ENCODE data around the gene SOX5.

The SOX5 gene

DNA sequence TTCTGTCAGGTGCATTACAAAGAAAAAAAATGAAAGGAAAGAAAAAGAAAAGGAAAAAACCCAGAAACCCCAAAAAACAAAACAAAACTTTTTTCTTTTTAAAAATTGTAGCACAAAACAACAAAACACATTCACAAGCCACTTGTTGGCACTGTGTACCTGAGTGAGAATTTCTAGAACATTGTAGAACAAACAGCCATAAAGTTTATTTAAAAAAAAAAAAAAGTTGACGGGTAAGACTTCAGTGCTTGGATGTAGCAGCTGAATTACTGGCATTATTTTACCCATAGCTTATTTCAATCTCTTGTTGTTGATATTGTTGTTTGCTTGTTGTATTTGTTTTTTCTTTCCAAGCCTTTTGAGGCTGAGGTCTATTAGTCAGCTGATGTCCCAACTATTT, 415.8 kb downstream of the SOX5 start:
- H2BK120ac ChIP-seq (ENCODE audit: insufficient read depth, low read length, poor library complexity), result no peak overlapping the region
- no peak overlapping the region for H3K9ac ChIP-seq (ENCODE audit: low read length)
- no peak overlapping the region for H3K18ac ChIP-seq (ENCODE audit: low read length)
- H2AK5ac ChIP-seq (ENCODE audit: low read length), result no peak overlapping the region
- no peaks in the 10 kb centered on the region for H3K4me1 ChIP-seq (ENCODE audit: control insufficient read depth in 1 of 2, insufficient read depth in 2 of 2, low read length in 2 of 2)
- no peak overlapping the region for H3K27ac ChIP-seq (ENCODE audit: low read depth, low read length)
- H3K23ac ChIP-seq (ENCODE audit: low read length), result no peak overlapping the region
- H3K27me3 ChIP-seq (ENCODE audit: insufficient read depth, low read length), result no peaks in the 10 kb centered on the region
- peaks cover 2 to 4% of the 10 kb centered on the region in 2 experiments for H3K36me3 ChIP-seq (ENCODE audit: control insufficient read depth in 1 of 2, insufficient read depth in 2 of 2, low read length in 2 of 2)
- no peaks in the 10 kb centered on the region for H3K79me2 ChIP-seq (ENCODE audit: control insufficient read depth, insufficient read depth, low read length, poor library complexity)
- no peak overlapping the region for H3K4ac ChIP-seq (ENCODE audit: low read depth, low read length)
- H4K8ac ChIP-seq (ENCODE audit: low read depth, low read length), result no peak overlapping the region
- WGBS (ENCODE audit: extremely low coverage, insufficient coverage, insufficient read length), result no CpG with 5 or more reads among the region's 1 CpG
- no peak overlapping the region for H3K14ac ChIP-seq (ENCODE audit: low read length)
- H2BK12ac ChIP-seq (ENCODE audit: low read length), result no peak overlapping the region
- no peak overlapping the region for H3K4me2 ChIP-seq (ENCODE audit: low read length)
- no peak overlapping the region for H2BK5ac ChIP-seq (ENCODE audit: low read depth, low read length, poor library complexity)
- no peak overlapping the region for H2AFZ ChIP-seq (ENCODE audit: insufficient read depth, low read length, poor library complexity)
- no peak for DNase-seq
- H3K4me3 ChIP-seq (ENCODE audit: low read depth, low read length), result no peak overlapping the region
- H3K79me1 ChIP-seq (ENCODE audit: low read length), result no peaks in the 10 kb centered on the region
- H4K12ac ChIP-seq (ENCODE audit: low read depth, low read length), result no peak overlapping the region
- no peaks in the 10 kb centered on the region for H3K9me3 ChIP-seq (ENCODE audit: insufficient read depth, low read depth, low read length)
- no peak overlapping the region for H4K91ac ChIP-seq (ENCODE audit: low read depth, low read length)

DNA sequence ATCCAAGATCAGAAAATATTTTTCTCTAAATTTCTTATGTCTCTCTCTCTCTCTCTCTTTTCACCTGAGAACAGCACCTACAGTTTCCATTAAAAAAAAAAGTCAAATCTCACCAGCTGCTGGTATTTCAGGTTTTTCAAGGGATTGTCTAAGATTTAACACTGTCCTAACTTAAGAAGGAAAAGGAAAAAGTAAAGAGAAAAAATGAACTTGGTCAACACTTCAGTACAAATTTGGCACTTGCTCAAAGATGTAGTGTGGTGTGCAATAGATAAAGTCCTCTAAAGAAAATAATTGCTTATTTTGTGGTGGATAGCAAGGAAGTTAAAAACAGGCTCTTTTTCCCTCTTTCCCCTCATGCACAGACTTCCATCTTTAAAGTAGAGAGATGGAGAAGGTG, 416.2 kb downstream of the SOX5 start:
- H2AK5ac ChIP-seq (ENCODE audit: low read length), result no peak overlapping the region
- H2AFZ ChIP-seq (ENCODE audit: insufficient read depth, low read length, poor library complexity), result no peak overlapping the region
- peaks cover 2 to 4% of the 10 kb centered on the region in 2 experiments for H3K36me3 ChIP-seq (ENCODE audit: control insufficient read depth in 1 of 2, insufficient read depth in 2 of 2, low read length in 2 of 2)
- no peak overlapping the region for H3K4me2 ChIP-seq (ENCODE audit: low read length)
- no peak overlapping the region for H2BK12ac ChIP-seq (ENCODE audit: low read length)
- H3K9ac ChIP-seq (ENCODE audit: low read length), result no peak overlapping the region
- H3K79me2 ChIP-seq (ENCODE audit: control insufficient read depth, insufficient read depth, low read length, poor library complexity), result no peaks in the 10 kb centered on the region
- H3K18ac ChIP-seq (ENCODE audit: low read length), result no peak overlapping the region
- no peak overlapping the region for H3K27ac ChIP-seq (ENCODE audit: low read depth, low read length)
- H3K4me1 ChIP-seq (ENCODE audit: control insufficient read depth in 1 of 2, insufficient read depth in 2 of 2, low read length in 2 of 2), result no peaks in the 10 kb centered on the region
- H4K8ac ChIP-seq (ENCODE audit: low read depth, low read length), result no peak overlapping the region
- no peak overlapping the region for H2BK120ac ChIP-seq (ENCODE audit: insufficient read depth, low read length, poor library complexity)
- no peak overlapping the region for H2BK5ac ChIP-seq (ENCODE audit: low read depth, low read length, poor library complexity)
- no peak overlapping the region for H3K23ac ChIP-seq (ENCODE audit: low read length)
- H3K9me3 ChIP-seq (ENCODE audit: insufficient read depth, low read depth, low read length), result no peaks in the 10 kb centered on the region
- H4K91ac ChIP-seq (ENCODE audit: low read depth, low read length), result no peak overlapping the region
- H3K4ac ChIP-seq (ENCODE audit: low read depth, low read length), result no peak overlapping the region
- DNase-seq, result no peak
- H4K12ac ChIP-seq (ENCODE audit: low read depth, low read length), result no peak overlapping the region
- no peak overlapping the region for H3K14ac ChIP-seq (ENCODE audit: low read length)
- H3K4me3 ChIP-seq (ENCODE audit: low read depth, low read length), result no peak overlapping the region
- no peaks in the 10 kb centered on the region for H3K79me1 ChIP-seq (ENCODE audit: low read length)
- H3K27me3 ChIP-seq (ENCODE audit: insufficient read depth, low read length), result no peaks in the 10 kb centered on the region

GRCh38 chr12:23528316-23528715, 421.2 kb downstream of the SOX5 start:
- Histone ChIP-seq H3K18ac (ENCODE audit: low read length) (no peak overlapping the region), H2AK5ac (ENCODE audit: low read length) (no peak overlapping the region), H2BK120ac (ENCODE audit: insufficient read depth, low read length, poor library complexity) (no peak overlapping the region), H3K4me2 (ENCODE audit: low read length) (no peak overlapping the region), H3K14ac (ENCODE audit: low read length) (no peak overlapping the region), H3K4me3 (ENCODE audit: low read depth, low read length) (no peak overlapping the region), H3K36me3 (ENCODE audit: control insufficient read depth in 1 of 2, insufficient read depth in 2 of 2, low read length in 2 of 2) (no peaks in the 10 kb centered on the region), H3K79me1 (ENCODE audit: low read length) (no peaks in the 10 kb centered on the region), H3K9me3 (ENCODE audit: insufficient read depth, low read depth, low read length) (no peaks in the 10 kb centered on the region), H3K4me1 (ENCODE audit: control insufficient read depth in 1 of 2, insufficient read depth in 2 of 2, low read length in 2 of 2) (no peaks in the 10 kb centered on the region), H4K12ac (ENCODE audit: low read depth, low read length) (no peak overlapping the region), H3K27me3 (ENCODE audit: insufficient read depth, low read length) (no peaks in the 10 kb centered on the region), H3K9ac (ENCODE audit: low read length) (no peak overlapping the region), H3K4ac (ENCODE audit: low read depth, low read length) (no peak overlapping the region), H3K27ac (ENCODE audit: low read depth, low read length) (no peak overlapping the region), H4K91ac (ENCODE audit: low read depth, low read length) (no peak overlapping the region), H4K8ac (ENCODE audit: low read depth, low read length) (no peak overlapping the region), H2AFZ (ENCODE audit: insufficient read depth, low read length, poor library complexity) (no peak overlapping the region), H2BK5ac (ENCODE audit: low read depth, low read length, poor library complexity) (no peak overlapping the region), H3K79me2 (ENCODE audit: control insufficient read depth, insufficient read depth, low read length, poor library complexity) (no peaks in the 10 kb centered on the region), H3K23ac (ENCODE audit: low read length) (no peak overlapping the region), H2BK12ac (ENCODE audit: low read length) (no peak overlapping the region)
- no peak for DNase-seq
- WGBS (ENCODE audit: extremely low coverage, insufficient coverage, insufficient read length), result no CpG with 5 or more reads among the region's 1 CpG

DNA sequence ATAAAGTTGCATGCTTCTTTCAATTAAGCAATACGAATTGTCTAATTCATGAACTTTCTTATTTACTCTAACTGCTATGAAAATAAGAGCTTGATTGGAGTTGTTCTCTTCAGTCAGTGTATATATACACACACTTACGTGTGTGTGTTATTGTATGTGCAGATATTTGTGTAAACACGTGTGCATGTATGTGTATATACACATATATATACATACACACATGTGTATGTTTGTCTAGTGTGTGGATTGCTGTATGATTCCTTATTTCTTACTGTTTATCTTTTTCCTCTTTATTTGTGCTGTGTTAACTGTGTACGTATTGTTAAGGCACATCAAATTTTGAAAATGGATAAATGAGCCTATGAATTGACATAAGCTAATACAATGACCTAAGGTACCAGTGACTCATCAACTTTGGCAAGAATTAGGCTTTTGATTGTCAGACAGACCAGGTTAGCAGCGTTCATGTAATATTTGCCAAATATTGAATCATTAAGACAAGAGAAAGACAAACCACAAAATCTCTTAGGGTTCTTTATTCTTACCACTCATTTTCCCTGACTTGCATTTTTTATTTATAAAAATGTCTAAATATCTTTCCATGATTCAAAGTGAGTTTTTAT, 423.9 kb downstream of the SOX5 start:
- H2AK5ac ChIP-seq (ENCODE audit: low read length), result no peak overlapping the region
- WGBS (ENCODE audit: extremely low coverage, insufficient coverage, insufficient read length), result no CpG with 5 or more reads among the region's 5 CpGs

More for the DNA sequence above, 423.9 kb downstream of the SOX5 start:
- no peaks in the 10 kb centered on the region for H3K79me2 ChIP-seq (ENCODE audit: control insufficient read depth, insufficient read depth, low read length, poor library complexity)
- H2BK12ac ChIP-seq (ENCODE audit: low read length), result no peak overlapping the region
- H3K9me3 ChIP-seq (ENCODE audit: insufficient read depth, low read depth, low read length), result no peaks in the 10 kb centered on the region
- no peak overlapping the region for H4K12ac ChIP-seq (ENCODE audit: low read depth, low read length)
- no peak overlapping the region for H3K9ac ChIP-seq (ENCODE audit: low read length)
- H3K27me3 ChIP-seq (ENCODE audit: insufficient read depth, low read length), result no peaks in the 10 kb centered on the region
- no peak for DNase-seq
- H3K18ac ChIP-seq (ENCODE audit: low read length), result no peak overlapping the region
- H3K4me1 ChIP-seq (ENCODE audit: control insufficient read depth in 1 of 2, insufficient read depth in 2 of 2, low read length in 2 of 2), result no peaks in the 10 kb centered on the region
- no peak overlapping the region for H3K4ac ChIP-seq (ENCODE audit: low read depth, low read length)
- no peak overlapping the region for H4K8ac ChIP-seq (ENCODE audit: low read depth, low read length)
- H3K14ac ChIP-seq (ENCODE audit: low read length), result no peak overlapping the region
- H2BK120ac ChIP-seq (ENCODE audit: insufficient read depth, low read length, poor library complexity), result no peak overlapping the region
- no peak overlapping the region for H2BK5ac ChIP-seq (ENCODE audit: low read depth, low read length, poor library complexity)
- H3K36me3 ChIP-seq (ENCODE audit: control insufficient read depth in 1 of 2, insufficient read depth in 2 of 2, low read length in 2 of 2), result no peaks in the 10 kb centered on the region
- no peak overlapping the region for H2AFZ ChIP-seq (ENCODE audit: insufficient read depth, low read length, poor library complexity)
- no peak overlapping the region for H4K91ac ChIP-seq (ENCODE audit: low read depth, low read length)
- H3K79me1 ChIP-seq (ENCODE audit: low read length), result no peaks in the 10 kb centered on the region
- H3K4me3 ChIP-seq (ENCODE audit: low read depth, low read length), result no peak overlapping the region
- no peak overlapping the region for H3K27ac ChIP-seq (ENCODE audit: low read depth, low read length)
- H3K23ac ChIP-seq (ENCODE audit: low read length), result no peak overlapping the region
- H3K4me2 ChIP-seq (ENCODE audit: low read length), result no peak overlapping the region
